Stimulated activated CD4-positive, alpha-beta T cell treated with anti-CD3 and anti-CD28 coated beads, Interleukin-12 subunit alpha, Interleukin-12 subunit beta, amount 100 ng/mL, for 4 hours (primary cell): Measurements from ENCODE around the gene DEFB124.

ENCODE experiments used
- DNase-seq: peaks from one replicate; pipeline ENCODE4 v3.0.0-alpha.2; 2020

Gene DEFB124

DNA sequence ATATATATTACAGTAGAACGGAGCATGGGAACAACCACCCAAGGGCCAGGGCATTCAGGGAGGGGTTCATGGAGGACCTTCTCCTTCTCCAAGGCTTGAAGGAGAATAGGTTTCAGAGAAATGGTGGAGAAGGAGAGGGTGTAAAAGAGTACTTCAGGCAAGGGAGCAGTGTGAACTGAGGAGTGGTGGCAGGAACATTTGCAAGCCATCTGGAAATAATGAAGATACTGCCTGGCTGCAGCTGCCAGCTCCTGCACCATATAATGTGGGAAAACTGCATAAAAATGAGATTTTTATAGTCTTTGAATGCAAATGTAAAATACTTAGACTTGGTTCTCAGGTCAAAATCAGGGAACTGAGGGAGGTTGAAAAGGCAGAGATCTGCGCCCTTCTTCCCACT, 59.3 kb downstream of the DEFB124 start:
- DNase-seq: no peak
